SK-N-SH (cell line): ENCODE data around the gene DLG2. TPM values are rescaled to one million over a fixed set of nuclear protein-coding genes. Genes with fewer than 3 reads are reported as not detected.

Experiments used
- CTCF ChIA-PET: fragments of 300-600, 350-600 bp; formaldehyde crosslinking; extraction: SDS; loops from one replicate; lab custom pipeline; 2021; lab: Yijun Ruan, JAX
- POLR2A ChIA-PET: fragments of 350-600 bp; sonication (Branson Sonifier 250); formaldehyde crosslinking; extraction: SDS; loops from one replicate; lab custom pipeline; 2020; ENCODE audit warnings: antibody characterized with exemption, inconsistent platforms; lab: Yijun Ruan, JAX
- DNase-seq: peaks from one replicate; pipeline ENCODE4 v3.0.0; 2012
- H2AFZ ChIP-seq: fragments of 200-600 bp; sonication (generic); 2 replicates; pipeline ENCODE4 v1.8.1; 2016; ENCODE audit warnings: antibody characterized with exemption, mild to moderate bottlenecking, low read depth
- H3F3A ChIP-seq: fragments of 200-600 bp; sonication (generic); replicated peaks from 2 replicates; pipeline ENCODE3; 2016; ENCODE audit warnings: antibody characterized with exemption, mild to moderate bottlenecking; ENCODE audit not compliant: insufficient read depth
- H3K27ac ChIP-seq, 2 experiments: fragments of 200-500 bp in 1 of 2; fragments of 200-600 bp in 1 of 2; sonication (Bioruptor generic) in 1 of 2; sonication (generic), shearing (Covaris generic) in 1 of 2; 2 replicates each; pipeline versions ENCODE4 v1.5.1 to v1.6.1; 2014 to 2016; ENCODE audit warnings: low read depth in 2 of 2, inconsistent platforms in 1 of 2, low read length in 1 of 2, mild to moderate bottlenecking in 1 of 2, mixed read lengths in 1 of 2
- H3K27me3 ChIP-seq: fragments of 200-600 bp; sonication (generic), shearing (Covaris generic); 2 replicates; pipeline ENCODE4 v1.6.1; 2016; ENCODE audit warnings: mixed run types; ENCODE audit not compliant: insufficient read depth
- H3K36me3 ChIP-seq, 2 experiments: fragments of 200-500 bp in 1 of 2; fragments of 200-600 bp in 1 of 2; sonication (Bioruptor generic) in 1 of 2; sonication (generic) in 1 of 2; replicated peaks in 1 of 2; 2 replicates each; pipeline versions ENCODE3 to v1.5.1; 2014 to 2016; ENCODE audit warnings: low read length in 1 of 2, mild to moderate bottlenecking in 1 of 2; ENCODE audit not compliant: insufficient read depth in 2 of 2, control insufficient read depth in 1 of 2
- H3K4me1 ChIP-seq, 2 experiments: fragments of 200-500 bp in 1 of 2; fragments of 200-600 bp in 1 of 2; sonication (Bioruptor generic) in 1 of 2; sonication (generic), shearing (Covaris generic) in 1 of 2; 2 replicates each; pipeline versions ENCODE4 v1.5.1 to v1.6.1; 2014 to 2016; ENCODE audit warnings: low read depth in 1 of 2, low read length in 1 of 2, mixed run types in 1 of 2; ENCODE audit not compliant: insufficient read depth in 2 of 2, control insufficient read depth in 1 of 2
- H3K4me2 ChIP-seq: fragments of 200-600 bp; sonication (generic), shearing (Covaris generic); 2 replicates; pipeline ENCODE4 v1.6.1; 2017; ENCODE audit warnings: mixed run types
- H3K4me3 ChIP-seq, 2 experiments: fragments of 200-500 bp in 1 of 2; fragments of 200-600 bp in 1 of 2; sonication (Bioruptor generic) in 1 of 2; sonication (generic), shearing (Covaris generic) in 1 of 2; 2 replicates each; pipeline versions ENCODE4 v1.5.1 to v1.8.1; 2014 to 2016; ENCODE audit warnings: low read depth in 2 of 2, inconsistent platforms in 1 of 2, low read length in 1 of 2, mild to moderate bottlenecking in 1 of 2, mixed read lengths in 1 of 2, moderate library complexity in 1 of 2
- H3K79me2 ChIP-seq: fragments of 200-600 bp; sonication (generic); 2 replicates; pipeline ENCODE4 v1.8.1; 2017; ENCODE audit warnings: mild to moderate bottlenecking; ENCODE audit not compliant: insufficient read depth
- H3K9ac ChIP-seq: fragments of 200-600 bp; sonication (generic); 2 replicates; pipeline ENCODE4 v1.6.1; 2017; ENCODE audit warnings: mixed run types
- H3K9me2 ChIP-seq: fragments of 200-600 bp; sonication (generic); 2 replicates; pipeline ENCODE4 v1.6.1; 2017; ENCODE audit warnings: mixed run types
- H3K9me3 ChIP-seq: fragments of 200-600 bp; sonication (generic); 2 replicates; pipeline ENCODE4 v1.6.1; 2017; ENCODE audit warnings: mixed run types, mild to moderate bottlenecking, moderate library complexity
- H4K20me1 ChIP-seq: fragments of 200-600 bp; sonication (generic); 2 replicates; pipeline ENCODE4 v1.6.1; 2017; ENCODE audit warnings: mild to moderate bottlenecking, mixed run types; ENCODE audit not compliant: insufficient read depth
- ELF1 ChIP-seq: IDR thresholded peaks from 2 replicates; pipeline ENCODE4 v1.4.0; 2012
- EP300 ChIP-seq, 2 experiments: IDR thresholded peaks; 2 replicates each; pipeline versions ENCODE4 v1.4.0 to v1.6.1; 2012; ENCODE audit warnings: borderline replicate concordance in 1 of 2, low read depth in 1 of 2, low read length in 1 of 2
- FOXJ3 ChIP-seq: sonication (generic); formaldehyde crosslinking; IDR thresholded peaks from 2 replicates; pipeline ENCODE4 v1.5.1; 2020; ENCODE audit warnings: mild to moderate bottlenecking, missing genetic modification reagents
- GABPA ChIP-seq: IDR thresholded peaks from 2 replicates; pipeline ENCODE4 v1.4.0; 2012; ENCODE audit warnings: low read depth, mild to moderate bottlenecking
- GATA2 ChIP-seq: sonication (generic); formaldehyde crosslinking; IDR thresholded peaks from 2 replicates; pipeline ENCODE4 v1.5.0; 2020; ENCODE audit warnings: mild to moderate bottlenecking, missing genetic modification reagents
- MEF2A ChIP-seq: IDR thresholded peaks from 2 replicates; pipeline ENCODE4 v1.4.0; 2012; ENCODE audit warnings: low read depth, borderline replicate concordance
- MXI1 ChIP-seq: IDR thresholded peaks from 2 replicates; pipeline ENCODE4 v1.6.1; 2012; ENCODE audit warnings: mild to moderate bottlenecking, low read depth, low read length, improper control_type of control experiment
- PBX3 ChIP-seq: IDR thresholded peaks from 2 replicates; pipeline ENCODE4; 2012
- RAD21 ChIP-seq: IDR thresholded peaks from 2 replicates; pipeline ENCODE4 v1.6.1; 2012; ENCODE audit warnings: mild to moderate bottlenecking, low read length
- RCOR1 ChIP-seq: fragments of 150-350 bp; IDR thresholded peaks from 2 replicates; pipeline ENCODE4 v1.6.1; 2017; ENCODE audit warnings: antibody characterized with exemption, low read length
- RFX5 ChIP-seq: IDR thresholded peaks from 2 replicates; pipeline ENCODE4 v1.6.1; 2012; ENCODE audit warnings: mild to moderate bottlenecking, improper control_type of control experiment, low read length
- RXRA ChIP-seq: IDR thresholded peaks from 2 replicates; pipeline ENCODE4 v1.4.0; 2012; ENCODE audit warnings: low read depth, mild to moderate bottlenecking, borderline replicate concordance
- SIN3A ChIP-seq: IDR thresholded peaks from 2 replicates; pipeline ENCODE4 v1.6.1; 2012; ENCODE audit warnings: low read depth, mild to moderate bottlenecking, low read length, moderate library complexity, borderline replicate concordance
- SMC3 ChIP-seq: IDR thresholded peaks from 2 replicates; pipeline ENCODE4 v1.6.1; 2012; ENCODE audit warnings: low read depth, low read length, improper control_type of control experiment
- TAF1 ChIP-seq: IDR thresholded peaks from 2 replicates; pipeline ENCODE4 v1.6.1; 2012; ENCODE audit warnings: low read depth, mild to moderate bottlenecking, low read length, moderate library complexity, borderline replicate concordance
- TCF12 ChIP-seq: IDR thresholded peaks from 2 replicates; pipeline ENCODE4 v1.4.0; 2012
- TEAD4 ChIP-seq: IDR thresholded peaks from 2 replicates; pipeline ENCODE4 v1.4.0; 2012; ENCODE audit warnings: mild to moderate bottlenecking, borderline replicate concordance; ENCODE audit not compliant: insufficient read depth
- YY1 ChIP-seq: IDR thresholded peaks from 2 replicates; pipeline ENCODE4 v1.4.0; 2012; ENCODE audit warnings: low read depth, mild to moderate bottlenecking
- WGBS: methylation state at CpG from one replicate; pipeline ENCODE4 v1.1.6; 2017; ENCODE audit warnings: low lambda C conversion rate; 5-methylcytosine and 5-hydroxymethylcytosine counted together
- polyA plus RNA-seq, 3 experiments: library from polyadenylated mRNA; depleted of rRNA; stranded (reverse); fragments of >200 nt; gene quantifications; 2 replicates each; pipeline ENCODE4 v1.2.3, GENCODE V29; 2012
- TF ChIP-seq, protein P1 (sequence below): fragments of 200-600 bp; sonication (generic); IDR thresholded peaks from 2 replicates; pipeline ENCODE4 v1.6.1; 2017; ENCODE audit warnings: antibody characterized with exemption, mild to moderate bottlenecking, moderate library complexity
- TF ChIP-seq, protein P2 (sequence below): fragments of 150-350 bp; IDR thresholded peaks from 2 replicates; pipeline ENCODE4 v1.6.1; 2017; ENCODE audit warnings: antibody characterized with exemption, low read length, low read depth, borderline replicate concordance

The DLG2 gene
- polyA plus RNA-seq, 1 of the 3 experiments (the other 2 are of a cell fraction) = 0.21 TPM

- 7% methylated on average over 2 of the region's 2 CpGs for WGBS
- no peaks in the 10 kb centered on the region for H3K36me3 ChIP-seq
- H3K9me3 ChIP-seq = no peaks in the 10 kb centered on the region
- no peak overlapping the region for H3K4me2 ChIP-seq
- H3K9me2 ChIP-seq = no peaks in the 10 kb centered on the region
- POLR2A ChIA-PET = no interaction called here
- H3K4me1 ChIP-seq = no peaks in the 10 kb centered on the region
- H2AFZ ChIP-seq = no peak overlapping the region
- CTCF ChIA-PET = no interaction called here
- TF ChIP-seq EP300 (IDR thresholded peaks at IDR 0.05; ENCODE audit: borderline replicate concordance in 1 of 2, low read depth in 1 of 2, low read length in 1 of 2) = no peak
- no peak for TF ChIP-seq FOXJ3 (CRISPR knock-in tag)
- TF ChIP-seq RAD21 = no peak
- TF ChIP-seq TEAD4 = no peak
- no peak for TF ChIP-seq SIN3A
- no peak for TF ChIP-seq RFX5
- no peak for TF ChIP-seq MEF2A
- TF ChIP-seq GATA2 = no peak
- TF ChIP-seq SMC3 = no peak
- TF ChIP-seq TCF12 = no peak
- no peak for TF ChIP-seq RCOR1
- no peak for TF ChIP-seq MXI1
- TF ChIP-seq, protein P1, sequence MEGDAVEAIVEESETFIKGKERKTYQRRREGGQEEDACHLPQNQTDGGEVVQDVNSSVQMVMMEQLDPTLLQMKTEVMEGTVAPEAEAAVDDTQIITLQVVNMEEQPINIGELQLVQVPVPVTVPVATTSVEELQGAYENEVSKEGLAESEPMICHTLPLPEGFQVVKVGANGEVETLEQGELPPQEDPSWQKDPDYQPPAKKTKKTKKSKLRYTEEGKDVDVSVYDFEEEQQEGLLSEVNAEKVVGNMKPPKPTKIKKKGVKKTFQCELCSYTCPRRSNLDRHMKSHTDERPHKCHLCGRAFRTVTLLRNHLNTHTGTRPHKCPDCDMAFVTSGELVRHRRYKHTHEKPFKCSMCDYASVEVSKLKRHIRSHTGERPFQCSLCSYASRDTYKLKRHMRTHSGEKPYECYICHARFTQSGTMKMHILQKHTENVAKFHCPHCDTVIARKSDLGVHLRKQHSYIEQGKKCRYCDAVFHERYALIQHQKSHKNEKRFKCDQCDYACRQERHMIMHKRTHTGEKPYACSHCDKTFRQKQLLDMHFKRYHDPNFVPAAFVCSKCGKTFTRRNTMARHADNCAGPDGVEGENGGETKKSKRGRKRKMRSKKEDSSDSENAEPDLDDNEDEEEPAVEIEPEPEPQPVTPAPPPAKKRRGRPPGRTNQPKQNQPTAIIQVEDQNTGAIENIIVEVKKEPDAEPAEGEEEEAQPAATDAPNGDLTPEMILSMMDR = no peak
- no peak for TF ChIP-seq YY1
- TF ChIP-seq PBX3 = no peak
- TF ChIP-seq GABPA = no peak
- TF ChIP-seq, all 33 proteins: peak for 0
- Histone ChIP-seq H3K4me3 (no peak overlapping the region), H3K9ac (no peak overlapping the region), H4K20me1 (no peaks in the 10 kb centered on the region), H3K27ac (no peak overlapping the region), H3F3A (no peaks in the 10 kb centered on the region), H3K79me2 (no peaks in the 10 kb centered on the region), H3K27me3 (no peaks in the 10 kb centered on the region)
- DNase-seq = no peak
Measured at GRCh38 chr11:85165819-85166218, 461.3 kb downstream of the DLG2 start.

DNA sequence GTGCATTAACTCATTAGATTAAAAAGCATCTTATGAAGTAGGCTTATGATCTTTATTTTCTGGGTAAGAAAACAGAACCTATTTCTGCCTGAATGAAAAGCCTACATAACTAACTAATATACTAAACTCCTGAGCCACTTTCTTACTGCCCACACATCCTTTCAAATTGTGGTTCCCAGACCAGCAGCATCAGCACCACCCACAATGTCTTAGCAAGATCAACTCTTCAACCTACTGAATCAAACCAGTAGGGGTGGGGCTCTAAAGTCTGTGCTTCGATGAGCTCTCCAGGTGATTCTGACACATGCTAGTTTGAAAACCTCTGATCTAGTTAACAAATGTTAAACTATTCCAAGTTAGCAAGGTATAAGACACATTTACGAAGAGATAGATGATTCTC, 462.4 kb downstream of the DLG2 start:
- no peaks in the 10 kb centered on the region for H3K9me2 ChIP-seq
- CTCF ChIA-PET = no interaction called here

More for the DNA sequence above, 462.4 kb downstream of the DLG2 start:
- no peaks in the 10 kb centered on the region for H3K9me3 ChIP-seq
- H3K27me3 ChIP-seq = no peaks in the 10 kb centered on the region
- POLR2A ChIA-PET = no interaction called here
- H2AFZ ChIP-seq = no peak overlapping the region
- no peaks in the 10 kb centered on the region for H4K20me1 ChIP-seq
- no peaks in the 10 kb centered on the region for H3K4me1 ChIP-seq
- TF ChIP-seq MXI1 (no peak), ELF1 (no peak), SIN3A (no peak), FOXJ3 (CRISPR knock-in tag) (no peak), RXRA (no peak), TAF1 (no peak)
- TF ChIP-seq, protein P2, sequence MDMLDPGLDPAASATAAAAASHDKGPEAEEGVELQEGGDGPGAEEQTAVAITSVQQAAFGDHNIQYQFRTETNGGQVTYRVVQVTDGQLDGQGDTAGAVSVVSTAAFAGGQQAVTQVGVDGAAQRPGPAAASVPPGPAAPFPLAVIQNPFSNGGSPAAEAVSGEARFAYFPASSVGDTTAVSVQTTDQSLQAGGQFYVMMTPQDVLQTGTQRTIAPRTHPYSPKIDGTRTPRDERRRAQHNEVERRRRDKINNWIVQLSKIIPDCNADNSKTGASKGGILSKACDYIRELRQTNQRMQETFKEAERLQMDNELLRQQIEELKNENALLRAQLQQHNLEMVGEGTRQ = no peak
- no peaks in the 10 kb centered on the region for H3K36me3 ChIP-seq
- H3K9ac ChIP-seq = no peak overlapping the region
- WGBS = 17% methylated on average over 2 of the region's 2 CpGs
- no peak overlapping the region for H3K4me3 ChIP-seq
- H3K27ac ChIP-seq = no peak overlapping the region
- no peak overlapping the region for H3K4me2 ChIP-seq
- H3F3A ChIP-seq = no peaks in the 10 kb centered on the region
- H3K79me2 ChIP-seq = no peaks in the 10 kb centered on the region
- DNase-seq = no peak
